ENCODE data around the gene MCF2.
"Not testable (repeated sequence)": the region's sequence is repeated elsewhere in the genome, so short reads cannot be mapped to it uniquely, and the experiment has no call there.

Gene MCF2, protein sequence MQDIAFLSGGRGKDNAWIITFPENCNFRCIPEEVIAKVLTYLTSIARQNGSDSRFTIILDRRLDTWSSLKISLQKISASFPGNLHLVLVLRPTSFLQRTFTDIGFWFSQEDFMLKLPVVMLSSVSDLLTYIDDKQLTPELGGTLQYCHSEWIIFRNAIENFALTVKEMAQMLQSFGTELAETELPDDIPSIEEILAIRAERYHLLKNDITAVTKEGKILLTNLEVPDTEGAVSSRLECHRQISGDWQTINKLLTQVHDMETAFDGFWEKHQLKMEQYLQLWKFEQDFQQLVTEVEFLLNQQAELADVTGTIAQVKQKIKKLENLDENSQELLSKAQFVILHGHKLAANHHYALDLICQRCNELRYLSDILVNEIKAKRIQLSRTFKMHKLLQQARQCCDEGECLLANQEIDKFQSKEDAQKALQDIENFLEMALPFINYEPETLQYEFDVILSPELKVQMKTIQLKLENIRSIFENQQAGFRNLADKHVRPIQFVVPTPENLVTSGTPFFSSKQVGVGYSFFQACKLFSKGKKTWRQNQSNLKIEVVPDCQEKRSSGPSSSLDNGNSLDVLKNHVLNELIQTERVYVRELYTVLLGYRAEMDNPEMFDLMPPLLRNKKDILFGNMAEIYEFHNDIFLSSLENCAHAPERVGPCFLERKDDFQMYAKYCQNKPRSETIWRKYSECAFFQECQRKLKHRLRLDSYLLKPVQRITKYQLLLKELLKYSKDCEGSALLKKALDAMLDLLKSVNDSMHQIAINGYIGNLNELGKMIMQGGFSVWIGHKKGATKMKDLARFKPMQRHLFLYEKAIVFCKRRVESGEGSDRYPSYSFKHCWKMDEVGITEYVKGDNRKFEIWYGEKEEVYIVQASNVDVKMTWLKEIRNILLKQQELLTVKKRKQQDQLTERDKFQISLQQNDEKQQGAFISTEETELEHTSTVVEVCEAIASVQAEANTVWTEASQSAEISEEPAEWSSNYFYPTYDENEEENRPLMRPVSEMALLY

GRCh38 chrX:139708067-139708466, at the start of gene MCF2:
MCF2 (minus strand) TSS chrX:139708167; CDS start chrX:139651744, 56,423 bp downstream.
- DNase-seq (ENCODE audit: low read depth in 3 of 3) = no peak

DNA sequence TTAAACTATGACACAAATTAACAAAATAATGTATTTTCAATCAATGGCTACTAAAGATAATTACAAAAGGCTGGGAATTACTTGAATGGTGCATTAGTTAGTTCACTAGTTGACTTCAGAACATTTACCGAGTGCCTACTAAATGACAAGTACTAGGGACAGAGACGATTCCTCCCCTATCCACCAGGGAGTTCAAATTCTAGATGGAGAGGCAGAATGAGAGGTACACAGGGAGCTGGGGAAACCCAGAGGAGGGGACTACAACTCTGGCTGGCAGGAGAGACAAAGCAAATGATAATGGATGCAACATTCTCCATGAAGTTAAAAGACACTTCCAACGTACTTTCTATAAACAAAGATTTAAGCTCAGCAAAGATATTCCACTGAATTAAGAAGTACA, 43.1 kb upstream of the MCF2 start:
- no peak for DNase-seq (ENCODE audit: low read depth in 3 of 3)

DNA sequence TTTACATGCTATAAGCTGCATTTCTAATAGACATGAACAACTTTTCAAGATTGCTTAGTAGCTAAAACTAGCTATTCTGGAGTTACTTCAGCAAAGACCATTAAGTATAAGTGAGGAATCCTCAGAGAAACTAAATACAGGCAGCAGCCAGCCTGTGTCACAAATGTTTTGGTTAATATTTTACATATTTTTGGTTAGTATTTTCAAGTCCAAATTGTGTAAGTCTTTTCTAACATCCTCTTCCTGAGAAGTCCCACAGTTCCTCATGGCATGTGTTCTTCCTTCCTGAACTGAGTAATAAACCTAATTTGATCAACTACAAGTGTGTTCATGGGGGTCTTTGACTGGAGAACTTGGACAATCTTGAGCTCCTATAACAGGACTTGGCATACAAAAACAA, 42.4 kb upstream of the MCF2 start:
- DNase-seq (ENCODE audit: low read depth in 3 of 3) = no peak

- peak in 1 of 3 donors; percentile 0 for DNase-seq (ENCODE audit: low read depth in 3 of 3)
These were observed 31.2 kb upstream of the MCF2 start for GRCh38 chrX:139739138-139739537.

DNA sequence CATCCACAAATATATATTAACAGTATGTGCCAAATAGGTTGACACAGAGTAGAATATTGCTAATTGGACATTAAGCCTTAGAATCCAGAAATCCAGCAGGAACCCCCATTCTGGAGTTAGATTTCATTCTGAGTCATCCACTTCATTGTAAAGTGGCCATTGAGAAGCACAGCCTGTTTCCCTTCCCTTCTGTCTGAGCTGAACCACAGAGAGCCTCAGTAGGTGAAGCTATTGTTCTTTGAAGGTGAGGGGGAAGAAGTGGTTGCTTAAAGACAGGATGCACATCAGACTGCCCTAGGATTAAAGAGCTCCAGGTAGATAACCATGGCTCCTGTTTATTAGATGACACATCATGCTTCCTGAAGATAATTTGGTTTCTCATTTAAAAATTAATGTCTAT, 30.6 kb upstream of the MCF2 start:
- no peak for DNase-seq (ENCODE audit: low read depth in 3 of 3)

DNA sequence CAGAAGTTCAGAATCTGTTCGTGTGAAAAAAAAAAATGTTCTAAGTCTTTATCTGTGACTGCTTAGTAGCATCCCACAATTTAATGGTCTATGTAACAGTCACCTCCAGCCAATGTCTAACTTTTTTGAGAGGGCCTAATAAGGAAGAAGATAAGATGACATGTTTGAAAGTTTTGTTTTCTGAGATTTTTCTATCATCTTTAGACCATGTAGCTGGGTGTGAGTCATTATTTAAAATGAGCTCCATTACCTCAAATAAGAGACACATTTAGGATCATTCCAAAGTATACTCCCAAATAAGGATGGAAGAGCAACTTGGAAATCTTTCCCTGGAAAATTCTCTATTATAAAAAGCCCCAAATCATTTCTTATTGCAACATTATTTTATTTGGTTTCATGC, 28.2 kb upstream of the MCF2 start:
- no peak for DNase-seq (ENCODE audit: low read depth in 3 of 3)

DNA sequence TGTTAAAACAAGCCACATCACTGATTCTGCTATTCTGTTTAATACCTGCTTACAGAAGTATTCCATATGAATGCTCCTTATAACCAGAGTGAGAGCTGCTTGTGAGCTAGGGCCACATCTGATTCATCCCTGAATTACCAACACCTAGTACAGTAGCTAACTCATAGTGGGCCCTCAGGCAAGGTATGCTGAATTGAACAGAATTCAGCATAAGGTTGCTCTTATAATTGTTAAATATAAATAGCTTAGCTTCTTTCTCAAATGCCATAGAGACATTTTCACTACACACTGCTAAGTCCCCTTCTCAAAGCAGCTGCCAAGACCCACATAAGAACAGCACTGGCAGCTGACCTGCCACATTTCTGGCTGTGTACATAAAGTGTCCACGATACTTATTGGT, 27.0 kb upstream of the MCF2 start:
- no peak for DNase-seq (ENCODE audit: low read depth in 3 of 3)

DNA sequence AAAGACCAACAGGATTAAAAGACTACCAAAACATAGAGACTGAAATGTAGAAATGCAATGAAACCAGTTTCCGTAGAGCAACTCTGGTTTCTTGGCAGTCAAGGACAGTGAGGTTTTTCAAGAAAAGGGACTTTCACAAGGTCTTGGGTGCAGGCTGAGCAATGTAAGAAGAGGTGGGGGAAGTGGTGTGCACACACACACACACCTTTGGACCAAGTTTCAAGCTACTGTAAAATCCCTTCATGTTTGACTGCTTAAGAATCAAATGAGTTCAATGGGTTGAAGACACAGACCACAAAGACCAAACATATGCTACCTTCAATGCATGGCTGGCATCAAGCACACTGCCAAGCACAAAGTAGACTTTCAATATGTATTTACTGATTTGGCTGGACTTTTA, 17.8 kb upstream of the MCF2 start:
- DNase-seq (ENCODE audit: low read depth in 3 of 3) = no peak

DNA sequence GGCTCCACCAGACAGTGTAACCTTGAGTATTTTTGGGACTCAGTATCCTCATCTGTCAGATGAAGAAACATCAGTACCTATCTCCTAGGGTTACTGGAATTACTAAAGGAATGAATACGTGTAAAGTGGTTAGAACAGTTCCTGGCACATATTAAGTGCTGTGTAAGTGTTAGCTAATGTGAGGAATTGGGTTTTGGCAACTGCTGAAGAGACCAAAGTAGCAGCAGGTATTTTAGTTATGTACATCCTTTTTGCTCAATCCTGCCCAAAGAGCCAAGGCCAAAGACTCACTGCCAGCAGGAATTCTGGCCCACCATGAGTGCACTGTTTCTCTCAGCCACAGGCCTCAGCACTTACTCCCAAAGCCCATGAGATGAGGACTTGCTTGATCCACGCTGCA, 16.7 kb upstream of the MCF2 start:
- no peak for DNase-seq (ENCODE audit: low read depth in 3 of 3)

- DNase-seq (ENCODE audit: low read depth in 3 of 3) = no peak
These were observed 13.0 kb upstream of the MCF2 start for GRCh38 chrX:139720979-139721378.

- no peak for DNase-seq (ENCODE audit: low read depth in 3 of 3)
These were observed 12.2 kb upstream of the MCF2 start for GRCh38 chrX:139720136-139720535.

DNA sequence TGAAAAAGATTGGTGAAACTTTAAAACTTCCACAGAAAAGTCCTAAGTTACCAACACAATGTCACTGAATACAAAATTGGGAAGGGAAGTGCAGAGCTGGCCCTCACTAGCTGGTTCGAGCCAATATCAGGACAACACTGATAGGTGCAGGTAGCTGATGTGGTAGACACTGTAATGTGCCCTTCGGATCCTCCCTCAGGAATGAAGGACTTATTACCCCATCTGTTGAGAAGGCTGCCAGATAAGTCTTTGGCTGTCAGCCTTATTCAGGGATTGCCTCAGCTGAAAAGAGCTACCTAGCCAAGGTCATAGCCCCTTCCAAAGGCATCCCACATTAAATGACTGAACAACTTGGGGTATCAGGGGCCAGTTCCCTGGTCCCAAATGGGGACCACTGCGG, 5.3 kb downstream of the MCF2 start:
- no peak for DNase-seq (ENCODE audit: low read depth in 3 of 3)

DNA sequence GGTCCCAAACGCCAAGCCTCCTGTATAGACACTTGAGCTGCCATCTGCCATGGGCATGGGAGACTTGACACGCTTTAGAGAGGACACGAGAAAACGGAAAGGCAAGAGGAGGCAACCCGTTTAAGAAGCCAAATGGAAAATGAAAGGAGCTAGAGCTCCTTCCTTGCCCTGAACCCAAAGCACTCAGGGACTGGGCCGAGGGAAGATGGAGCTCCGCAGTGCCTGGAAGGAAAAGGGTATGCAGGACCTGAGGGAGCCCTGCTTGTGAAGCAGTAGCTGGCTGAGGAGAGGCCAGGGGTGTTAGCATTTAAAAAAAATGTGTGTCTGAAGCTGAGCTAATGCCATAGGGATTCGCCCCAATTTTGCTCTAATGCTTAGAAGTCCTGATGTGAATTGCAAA, 15.1 kb downstream of the MCF2 start:
- no peak for DNase-seq (ENCODE audit: low read depth in 3 of 3)

GRCh38 chrX:139692506-139692849, 15.5 kb downstream of the MCF2 start:
- no peak for DNase-seq (ENCODE audit: low read depth in 3 of 3)

DNA sequence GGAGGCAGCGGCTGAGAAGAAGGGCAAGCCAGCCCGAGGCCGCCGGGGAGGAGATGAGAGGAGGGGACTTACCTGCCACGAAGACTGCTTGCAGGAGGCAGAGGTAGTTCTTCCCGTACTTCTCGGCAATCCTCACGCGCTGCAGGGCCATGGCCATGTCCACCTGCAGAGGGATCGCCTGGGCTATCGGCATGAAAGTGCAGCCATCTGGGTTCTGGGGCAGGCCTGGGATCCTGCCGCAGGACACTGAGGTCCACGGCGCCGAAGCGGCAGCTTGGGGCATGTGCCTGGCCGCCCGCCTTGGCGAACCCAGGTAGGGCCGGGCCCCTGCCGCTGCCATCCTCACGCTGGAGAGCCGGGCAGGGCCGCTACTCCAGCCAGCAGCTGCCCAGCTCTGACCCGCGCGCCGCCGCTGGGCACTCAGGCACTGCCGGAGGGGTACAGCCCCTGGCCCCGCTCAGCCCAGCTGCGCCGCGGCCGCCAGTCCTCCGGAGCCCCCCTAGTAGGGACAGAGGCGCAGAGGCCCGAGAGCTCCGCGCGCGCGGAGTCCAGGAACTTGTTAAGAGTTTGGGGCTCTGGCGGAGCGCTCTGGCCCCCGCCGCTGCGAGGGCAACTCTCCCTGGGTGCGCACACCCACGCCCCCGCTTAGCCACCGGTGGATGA, 16.0 kb downstream of the MCF2 start:
- no peak for DNase-seq (ENCODE audit: low read depth in 3 of 3)

GRCh38 chrX:139691493-139691842, 16.5 kb downstream of the MCF2 start:
- no peak for DNase-seq (ENCODE audit: low read depth in 3 of 3)

GRCh38 chrX:139685175-139685574, 22.8 kb downstream of the MCF2 start:
- not testable (repeated sequence) for DNase-seq (ENCODE audit: low read depth in 3 of 3)

DNA sequence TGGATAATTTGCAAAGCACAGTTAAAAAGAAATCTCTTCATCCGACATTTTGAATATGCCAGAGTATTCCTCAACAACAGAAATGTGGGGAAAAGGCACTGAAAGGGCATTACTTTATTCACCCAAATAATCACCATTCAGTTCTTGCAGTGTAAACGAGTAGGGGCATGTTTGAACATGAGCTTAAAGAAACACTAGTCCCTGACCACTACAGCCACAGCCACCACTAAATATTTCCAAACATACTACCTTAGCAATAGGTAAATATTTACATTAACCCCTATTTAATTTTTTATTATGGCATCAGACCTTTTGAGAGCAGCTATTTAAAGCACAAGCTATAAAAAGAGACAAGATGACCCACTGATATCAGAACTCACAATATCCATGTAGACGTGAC, 27.6 kb downstream of the MCF2 start:
- no peak for DNase-seq (ENCODE audit: low read depth in 3 of 3)

DNA sequence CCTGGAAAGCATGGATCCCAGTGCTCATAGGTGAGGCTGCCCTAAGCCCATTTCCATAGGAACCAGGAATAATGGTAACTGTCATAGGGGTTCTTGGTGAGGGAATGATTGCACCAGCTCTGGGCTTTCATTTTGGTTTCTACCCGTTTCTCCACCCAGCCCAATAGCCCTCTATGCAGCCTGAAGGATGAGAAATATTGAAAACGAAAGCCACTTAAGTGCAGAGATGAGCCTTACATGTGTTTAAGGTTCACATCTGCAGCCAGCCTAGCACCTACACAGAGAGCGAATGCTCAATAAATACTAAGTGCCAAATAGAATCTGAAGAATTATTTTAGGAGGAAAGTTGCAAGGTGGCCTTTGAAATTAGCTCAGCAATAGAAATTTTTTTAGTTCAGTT, 60.4 kb downstream of the MCF2 start:
- DNase-seq (ENCODE audit: low read depth in 3 of 3) = no peak

- no peak for DNase-seq (ENCODE audit: low read depth in 3 of 3)
These were observed 65.6 kb downstream of the MCF2 start for GRCh38 chrX:139642241-139642927.

DNA sequence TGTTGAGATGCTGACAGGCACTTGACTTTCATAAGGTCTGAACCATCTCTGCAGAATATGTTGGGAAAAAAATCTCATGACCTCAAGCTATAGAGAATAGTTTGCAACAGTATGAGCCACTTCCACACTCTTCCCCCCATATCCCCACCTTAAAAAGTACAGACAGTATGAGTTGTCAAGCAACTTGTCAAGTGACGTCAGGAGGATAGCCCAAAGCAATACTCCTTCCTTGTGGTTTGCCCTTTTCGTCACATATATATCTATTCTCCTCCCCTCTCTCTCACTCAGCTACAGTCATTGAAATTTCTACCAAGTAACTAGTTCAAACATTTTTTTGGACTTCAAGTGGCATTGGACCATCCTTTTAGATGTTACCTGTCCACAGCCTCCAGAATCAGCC, 67.7 kb downstream of the MCF2 start:
- no peak for DNase-seq (ENCODE audit: low read depth in 3 of 3)

DNA sequence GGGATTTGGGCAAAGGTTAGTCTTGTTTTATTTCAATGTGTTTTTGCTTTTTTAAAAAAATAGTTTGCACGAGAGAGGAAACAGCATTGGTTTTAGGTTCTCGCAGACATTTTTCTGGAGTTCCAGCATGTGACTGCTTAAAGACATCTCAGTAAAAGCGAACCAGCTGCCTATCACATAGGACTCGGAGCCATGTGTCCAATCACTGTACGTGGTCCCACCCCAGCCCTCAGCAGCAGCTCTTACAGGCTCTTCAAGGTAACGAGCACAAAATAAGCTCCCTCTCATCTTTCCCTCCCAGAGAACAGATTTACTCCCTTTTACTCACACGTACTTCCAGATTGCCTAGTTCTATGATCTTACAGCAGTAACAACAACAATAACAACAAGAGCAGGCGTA, 68.7 kb downstream of the MCF2 start:
- no peak for DNase-seq (ENCODE audit: low read depth in 3 of 3)
